Astrocyte (in vitro differentiated cells and primary cell): ENCODE data around the gene REPIN1. TPM values are rescaled to one million over a fixed set of nuclear protein-coding genes. Genes with fewer than 3 reads are reported as not detected.

Source experiments
- DNase-seq: peaks from one replicate; pipeline ENCODE4 v3.0.0-alpha.2; 2010; ENCODE audit warnings: low read depth
- FAIRE-seq: peaks from 2 replicates; lab custom pipeline; 2011; peaks lifted over from hg19 to GRCh38; lab: Jason Lieb, UNC
- H2AFZ ChIP-seq: 2 replicates; pipeline ENCODE4 v1.6.0; 2012; ENCODE audit warnings: low read depth, low read length, inconsistent platforms
- H3K27ac ChIP-seq: 2 replicates; pipeline ENCODE4 v1.5.1; 2011; ENCODE audit warnings: low read depth, low read length, inconsistent platforms
- H3K27me3 ChIP-seq: 2 replicates; pipeline ENCODE4 v1.6.0; 2011; ENCODE audit warnings: low read length, inconsistent platforms; ENCODE audit not compliant: insufficient read depth
- H3K36me3 ChIP-seq: 2 replicates; pipeline ENCODE4 v1.5.1; 2011; ENCODE audit warnings: low read length, inconsistent platforms; ENCODE audit not compliant: insufficient read depth
- H3K4me1 ChIP-seq: 2 replicates; pipeline ENCODE4 v1.5.1; 2011; ENCODE audit warnings: low read length, inconsistent platforms; ENCODE audit not compliant: insufficient read depth
- H3K4me2 ChIP-seq: 2 replicates; pipeline ENCODE4 v1.6.0; 2012; ENCODE audit warnings: low read length, inconsistent platforms
- H3K4me3 ChIP-seq: 2 replicates; pipeline ENCODE4 v1.5.1; 2011; ENCODE audit warnings: low read depth, mild to moderate bottlenecking, low read length, inconsistent platforms; ENCODE audit not compliant: insufficient read depth
- H3K79me2 ChIP-seq: 2 replicates; pipeline ENCODE4 v1.6.0; 2012; ENCODE audit warnings: mild to moderate bottlenecking, low read length, inconsistent platforms; ENCODE audit not compliant: insufficient read depth
- H3K9ac ChIP-seq: 2 replicates; pipeline ENCODE4 v1.6.0; 2012; ENCODE audit warnings: mild to moderate bottlenecking, low read length, inconsistent platforms
- H3K9me3 ChIP-seq: 2 replicates; pipeline ENCODE4 v1.5.1; 2012; ENCODE audit warnings: low read depth, mild to moderate bottlenecking, low read length, inconsistent platforms; ENCODE audit not compliant: insufficient read depth
- H4K20me1 ChIP-seq: 2 replicates; pipeline ENCODE4 v1.6.0; 2012; ENCODE audit warnings: low read length, inconsistent platforms; ENCODE audit not compliant: insufficient read depth
- H3K27ac Mint-ChIP-seq: one replicate; pipeline ENCODE4 v1.8.0; 2021; ENCODE audit warnings: mild to moderate bottlenecking, mixed read lengths; ENCODE audit not compliant: unreplicated experiment
- H3K27me3 Mint-ChIP-seq: one replicate; pipeline ENCODE4 v1.8.0; 2021; ENCODE audit warnings: low read depth, mixed read lengths; ENCODE audit not compliant: unreplicated experiment
- H3K36me3 Mint-ChIP-seq: one replicate; pipeline ENCODE4 v1.8.0; 2021; ENCODE audit warnings: low read depth, mixed read lengths; ENCODE audit not compliant: unreplicated experiment
- H3K4me1 Mint-ChIP-seq: one replicate; pipeline ENCODE4 v1.8.0; 2021; ENCODE audit warnings: low read depth, mixed read lengths; ENCODE audit not compliant: unreplicated experiment
- H3K4me3 Mint-ChIP-seq: one replicate; pipeline ENCODE4 v1.8.0; 2021; ENCODE audit warnings: mild to moderate bottlenecking, moderate library complexity, mixed read lengths; ENCODE audit not compliant: unreplicated experiment
- H3K9me3 Mint-ChIP-seq: one replicate; pipeline ENCODE4 v1.8.0; 2021; ENCODE audit warnings: mild to moderate bottlenecking, mixed read lengths; ENCODE audit not compliant: unreplicated experiment
- CTCF ChIP-seq: IDR thresholded peaks from 2 replicates; pipeline ENCODE4 v1.5.1; 2011; ENCODE audit warnings: low read depth, mild to moderate bottlenecking, inconsistent platforms, low read length, moderate library complexity; ENCODE audit not compliant: insufficient read depth
- EZH2 ChIP-seq: IDR thresholded peaks from 2 replicates; pipeline ENCODE4 v1.6.1; 2012; ENCODE audit warnings: mild to moderate bottlenecking, low read length, inconsistent platforms; ENCODE audit not compliant: insufficient read depth
- total RNA-seq: library from RNA; stranded (reverse); gene quantifications from 2 replicates; pipeline ENCODE4 v1.2.1, GENCODE V29; 2021

The REPIN1 gene
- total RNA-seq, 1 donor from 2014 or later: 95.3 TPM

GRCh38 chr7:150322114-150322832 lies 46.3 kb upstream of the REPIN1 start:
- Histone ChIP-seq H3K4me1 (peaks cover 20% of the 10 kb centered on the region), H3K4me2 (peak overlapping the region; percentile 86), H3K4me3 (peak overlapping the region; percentile 45), H3K27ac (no peak overlapping the region), H3K36me3 (no peaks in the 10 kb centered on the region), H3K79me2 (no peaks in the 10 kb centered on the region), H4K20me1 (no peaks in the 10 kb centered on the region), H3K27me3 (no peaks in the 10 kb centered on the region), H3K9ac (peak overlapping the region; percentile 50), H3K9me3 (peaks cover 5% of the 10 kb centered on the region), H2AFZ (peak overlapping the region; percentile 74)
- DNase-seq (no peak), FAIRE-seq (no peak)
- no peak for TF ChIP-seq EZH2
- TF ChIP-seq CTCF: no peak
- peaks cover 4% of the 10 kb centered on the region for H3K36me3 Mint-ChIP-seq
- peaks cover 2% of the 10 kb centered on the region for H3K27me3 Mint-ChIP-seq
- no peak overlapping the region for H3K4me3 Mint-ChIP-seq
- H3K4me1 Mint-ChIP-seq: peaks cover 22% of the 10 kb centered on the region
- H3K27ac Mint-ChIP-seq: peak overlapping the region; percentile 63
- peaks cover 3% of the 10 kb centered on the region for H3K9me3 Mint-ChIP-seq

GRCh38 chr7:150322833-150323681 lies 45.6 kb upstream of the REPIN1 start, which contains the start of the genes ACTR3C and LRRC61:
TSS of gene ACTR3C (minus strand) at chr7:150323545. CDS start at chr7:150295296, 28,249 bp downstream.
TSS of gene LRRC61 (plus strand) at chr7:150323355. CDS start at chr7:150336862, 13,507 bp downstream.
- H3K27me3 ChIP-seq: no peaks in the 10 kb centered on the region
- no peaks in the 10 kb centered on the region for H4K20me1 ChIP-seq
- Mint-ChIP-seq H3K9me3 (peaks cover 3% of the 10 kb centered on the region), H3K4me1 (peaks cover 17% of the 10 kb centered on the region), H3K36me3 (peaks cover 4% of the 10 kb centered on the region), H3K4me3 (no peak within 1 kb of the TSS), H3K27me3 (peaks cover 2% of the 10 kb centered on the region), H3K27ac (peak within 1 kb of the TSS; percentile 63)
- DNase-seq (no peak), FAIRE-seq (no peak)
- H3K27ac ChIP-seq: no peak within 1 kb of the TSS
- peak within 1 kb of the TSS; percentile 50 for H3K9ac ChIP-seq
- H3K4me2 ChIP-seq: peak within 1 kb of the TSS; percentile 86
- H2AFZ ChIP-seq: peak within 1 kb of the TSS; percentile 74
- peak within 1 kb of the TSS; percentile 45 for H3K4me3 ChIP-seq
- TF ChIP-seq CTCF: no peak
- TF ChIP-seq EZH2: peak; percentile 54
- H3K9me3 ChIP-seq: peaks cover 5% of the 10 kb centered on the region
- H3K79me2 ChIP-seq: no peaks in the 10 kb centered on the region
- peaks cover 15% of the 10 kb centered on the region for H3K4me1 ChIP-seq
- H3K36me3 ChIP-seq: no peaks in the 10 kb centered on the region
